HUES6 (cell line): Measurements from ENCODE around the gene CHIC1.

Experiments
- H3K27ac ChIP-seq: 2 replicates; pipeline ENCODE4 v1.7.0; 2013; ENCODE audit warnings: low read depth, mild to moderate bottlenecking, low read length, inconsistent platforms
- H3K27me3 ChIP-seq: 2 replicates; pipeline ENCODE4 v1.6.1; 2013; ENCODE audit warnings: low read length; ENCODE audit not compliant: control insufficient read depth, insufficient read depth
- H3K36me3 ChIP-seq: 2 replicates; pipeline ENCODE4 v1.6.1; 2013; ENCODE audit warnings: low read length; ENCODE audit not compliant: control insufficient read depth, insufficient read depth
- H3K4me1 ChIP-seq: 2 replicates; pipeline ENCODE4 v1.6.1; 2013; ENCODE audit warnings: low read length; ENCODE audit not compliant: control insufficient read depth, insufficient read depth
- H3K4me3 ChIP-seq: 2 replicates; pipeline ENCODE4 v1.5.1; 2013; ENCODE audit warnings: low read depth, low read length
- H3K9ac ChIP-seq: one replicate; pipeline ENCODE4 v1.6.1; 2013; ENCODE audit warnings: mild to moderate bottlenecking, low read length
- H3K9me3 ChIP-seq: 2 replicates; pipeline ENCODE4 v1.6.1; 2013; ENCODE audit warnings: low read depth, low read length; ENCODE audit not compliant: control insufficient read depth, insufficient read depth

The CHIC1 gene

DNA sequence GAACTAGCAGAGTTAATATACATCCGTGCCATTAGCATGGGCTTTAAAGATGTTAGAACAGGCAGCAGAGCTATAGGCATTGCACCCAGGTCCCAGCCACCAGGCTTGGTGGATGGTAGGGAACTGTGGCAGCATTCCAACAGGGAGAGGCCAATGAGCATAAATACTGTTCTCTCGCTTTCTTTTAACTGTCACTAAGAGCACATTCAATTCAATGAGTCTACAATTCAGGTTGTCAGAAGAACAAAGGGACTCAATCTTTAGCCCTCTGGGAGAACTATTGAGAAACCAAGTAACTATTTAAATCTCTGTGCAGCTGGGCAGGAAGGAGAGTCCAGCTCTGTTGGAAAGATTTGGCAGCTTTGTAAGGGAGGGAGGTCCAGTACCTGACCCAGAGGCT is 165.6 kb downstream of the CHIC1 start:
- H3K4me3 ChIP-seq: no peak overlapping the region

More for the DNA sequence above, 165.6 kb downstream of the CHIC1 start:
- 0 out of 2 replicates have a peak, but pooled peaks cover 4% of the 10 kb centered on the region for H3K4me1 ChIP-seq
- peaks cover 28% of the 10 kb centered on the region for H3K9me3 ChIP-seq
- peaks cover 12% of the 10 kb centered on the region; the same call in 1 of the 2 replicates for H3K27me3 ChIP-seq
- H3K9ac ChIP-seq: no peak overlapping the region
- H3K27ac ChIP-seq: no peak overlapping the region
- no peaks in the 10 kb centered on the region for H3K36me3 ChIP-seq
